ENCODE results near the gene RAD51B.

DNA sequence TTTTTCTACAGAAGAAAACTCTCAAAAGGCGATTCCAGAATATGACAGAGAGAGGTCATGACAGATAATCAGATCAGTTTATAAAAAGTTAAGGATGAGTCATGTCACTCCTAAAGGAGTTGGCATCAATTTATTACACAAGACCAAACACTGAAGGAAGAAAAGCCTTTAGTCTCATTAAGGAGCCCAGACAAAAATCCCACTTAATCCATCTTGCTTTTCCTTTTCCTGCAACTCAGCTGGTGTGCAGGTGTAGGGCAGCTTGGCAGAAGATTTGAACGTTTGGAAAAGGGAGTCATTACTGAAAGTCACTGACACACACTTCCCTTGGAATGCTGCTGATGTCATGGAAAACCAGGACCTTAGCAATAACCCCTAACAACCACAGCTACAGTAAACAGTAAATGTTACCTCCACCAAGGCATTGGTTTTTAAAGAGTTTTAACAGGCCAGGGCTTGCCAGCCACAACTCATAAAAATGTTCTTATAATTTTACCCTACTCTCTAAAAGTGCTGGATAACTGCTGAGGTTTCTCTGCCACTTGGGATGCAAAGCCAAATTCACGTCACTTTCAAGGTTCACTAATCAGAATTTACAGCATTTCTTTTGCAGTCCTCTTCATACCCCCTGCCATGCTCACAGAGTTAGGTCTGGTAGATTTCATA lies 320.6 kb downstream of the RAD51B start:
- no peak for TF ChIP-seq EZH2 (IDR thresholded peaks at IDR 0.05; ENCODE audit: low read depth)
- TF ChIP-seq, protein P1, sequence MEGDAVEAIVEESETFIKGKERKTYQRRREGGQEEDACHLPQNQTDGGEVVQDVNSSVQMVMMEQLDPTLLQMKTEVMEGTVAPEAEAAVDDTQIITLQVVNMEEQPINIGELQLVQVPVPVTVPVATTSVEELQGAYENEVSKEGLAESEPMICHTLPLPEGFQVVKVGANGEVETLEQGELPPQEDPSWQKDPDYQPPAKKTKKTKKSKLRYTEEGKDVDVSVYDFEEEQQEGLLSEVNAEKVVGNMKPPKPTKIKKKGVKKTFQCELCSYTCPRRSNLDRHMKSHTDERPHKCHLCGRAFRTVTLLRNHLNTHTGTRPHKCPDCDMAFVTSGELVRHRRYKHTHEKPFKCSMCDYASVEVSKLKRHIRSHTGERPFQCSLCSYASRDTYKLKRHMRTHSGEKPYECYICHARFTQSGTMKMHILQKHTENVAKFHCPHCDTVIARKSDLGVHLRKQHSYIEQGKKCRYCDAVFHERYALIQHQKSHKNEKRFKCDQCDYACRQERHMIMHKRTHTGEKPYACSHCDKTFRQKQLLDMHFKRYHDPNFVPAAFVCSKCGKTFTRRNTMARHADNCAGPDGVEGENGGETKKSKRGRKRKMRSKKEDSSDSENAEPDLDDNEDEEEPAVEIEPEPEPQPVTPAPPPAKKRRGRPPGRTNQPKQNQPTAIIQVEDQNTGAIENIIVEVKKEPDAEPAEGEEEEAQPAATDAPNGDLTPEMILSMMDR (conservative IDR thresholded peaks at IDR 0.05), result no peak
